ENCODE data around the gene SPRR4. TPM values are rescaled to one million over a fixed set of nuclear protein-coding genes. Genes with fewer than 3 reads are reported as not detected.

SPRR4 gene
- total and polyA plus RNA-seq, 2 donors (not counting 3 experiments of a cell fraction or from before 2014, with no cell fraction given) = not detected

DNA sequence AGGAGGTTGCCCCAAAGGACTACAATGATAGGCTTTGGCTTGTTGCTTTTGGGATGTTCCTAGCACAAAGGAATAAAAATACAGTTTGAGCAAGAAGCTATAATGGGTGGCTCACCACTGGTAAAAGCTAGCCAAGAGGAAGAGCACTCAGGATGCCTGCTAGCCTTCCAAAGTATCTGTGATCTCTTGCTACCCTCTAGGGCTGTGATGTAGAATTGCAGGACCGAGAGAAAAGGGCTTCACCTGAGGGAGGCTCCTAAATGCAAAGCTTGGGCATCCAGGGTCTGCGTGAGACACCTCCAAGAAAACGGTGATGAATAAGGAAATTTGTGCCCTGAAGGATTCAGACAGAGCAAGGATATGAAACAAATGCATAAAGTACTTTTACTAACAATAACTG lies 44.4 kb upstream of the SPRR4 start:
- H3K9me1 ChIP-seq (replicated peaks; ENCODE audit: control insufficient read depth, extremely low read depth, insufficient read depth, low read length) = no peaks in the 10 kb centered on the region
- intact Hi-C loops (cut with micrococcal nuclease) = no loop called here
- no peaks in the 10 kb centered on the region for H4K20me1 ChIP-seq (replicated peaks; ENCODE audit: control insufficient read depth, extremely low read depth, insufficient read depth, low read length)
- DNase-seq (ENCODE audit: low read depth, low spot score) (no peak), FAIRE-seq (no peak)
- no peak overlapping the region for H3K4me3 ChIP-seq (replicated peaks in 1 of 3; ENCODE audit: insufficient read depth in 1 of 3, low read depth in 1 of 3, low read length in 3 of 3)
- no peaks in the 10 kb centered on the region for H3K36me3 ChIP-seq (ENCODE audit: control insufficient read depth in 2 of 2, extremely low read depth in 1 of 2, insufficient read depth in 2 of 2, low read length in 2 of 2)
- no peaks in the 10 kb centered on the region for H3K9me3 ChIP-seq (replicated peaks; ENCODE audit: control insufficient read depth, insufficient read depth, low read length)
- ChIA-PET CTCF (interaction anchor here (1.1 to 1.4 kb wide), 2 partner anchors 56 to 272 kb away, joined by 3 to 6 read pairs; no protein-coding TSS in a partner anchor), POLR2A (no interaction called here)
- dilution Hi-C loops (cut with MboI; ENCODE audit: extremely low pct_ligation_motif_present, low sequenced_read_pairs) = no loop called here
- TF ChIP-seq, protein P1, sequence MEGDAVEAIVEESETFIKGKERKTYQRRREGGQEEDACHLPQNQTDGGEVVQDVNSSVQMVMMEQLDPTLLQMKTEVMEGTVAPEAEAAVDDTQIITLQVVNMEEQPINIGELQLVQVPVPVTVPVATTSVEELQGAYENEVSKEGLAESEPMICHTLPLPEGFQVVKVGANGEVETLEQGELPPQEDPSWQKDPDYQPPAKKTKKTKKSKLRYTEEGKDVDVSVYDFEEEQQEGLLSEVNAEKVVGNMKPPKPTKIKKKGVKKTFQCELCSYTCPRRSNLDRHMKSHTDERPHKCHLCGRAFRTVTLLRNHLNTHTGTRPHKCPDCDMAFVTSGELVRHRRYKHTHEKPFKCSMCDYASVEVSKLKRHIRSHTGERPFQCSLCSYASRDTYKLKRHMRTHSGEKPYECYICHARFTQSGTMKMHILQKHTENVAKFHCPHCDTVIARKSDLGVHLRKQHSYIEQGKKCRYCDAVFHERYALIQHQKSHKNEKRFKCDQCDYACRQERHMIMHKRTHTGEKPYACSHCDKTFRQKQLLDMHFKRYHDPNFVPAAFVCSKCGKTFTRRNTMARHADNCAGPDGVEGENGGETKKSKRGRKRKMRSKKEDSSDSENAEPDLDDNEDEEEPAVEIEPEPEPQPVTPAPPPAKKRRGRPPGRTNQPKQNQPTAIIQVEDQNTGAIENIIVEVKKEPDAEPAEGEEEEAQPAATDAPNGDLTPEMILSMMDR (IDR thresholded peaks at IDR 0.05; ENCODE audit: extremely low read depth in 1 of 2, insufficient read depth in 1 of 2, low read depth in 1 of 2, low read length in 2 of 2) = no peak
- no peaks in the 10 kb centered on the region for H3K4me1 ChIP-seq (ENCODE audit: control insufficient read depth, extremely low read depth, insufficient read depth, low read length)
- no peak overlapping the region for H3K9ac ChIP-seq (replicated peaks; ENCODE audit: extremely low read depth, insufficient read depth, low read length)
- no peaks in the 10 kb centered on the region for H3K27me3 ChIP-seq (ENCODE audit: control insufficient read depth in 2 of 2, insufficient read depth in 2 of 2, low read length in 2 of 2)
- H3K79me2 ChIP-seq (ENCODE audit: control insufficient read depth, insufficient read depth, low read length) = no peaks in the 10 kb centered on the region
- no peak overlapping the region for H3K27ac ChIP-seq (ENCODE audit: insufficient read depth, low read depth, low read length)
- no peak overlapping the region for H3K4me2 ChIP-seq (ENCODE audit: insufficient read depth, low read length)
- H2AFZ ChIP-seq (ENCODE audit: low read depth, low read length) = no peak overlapping the region
- BruUV-seq (replicated peaks) = no TSS peak

DNA sequence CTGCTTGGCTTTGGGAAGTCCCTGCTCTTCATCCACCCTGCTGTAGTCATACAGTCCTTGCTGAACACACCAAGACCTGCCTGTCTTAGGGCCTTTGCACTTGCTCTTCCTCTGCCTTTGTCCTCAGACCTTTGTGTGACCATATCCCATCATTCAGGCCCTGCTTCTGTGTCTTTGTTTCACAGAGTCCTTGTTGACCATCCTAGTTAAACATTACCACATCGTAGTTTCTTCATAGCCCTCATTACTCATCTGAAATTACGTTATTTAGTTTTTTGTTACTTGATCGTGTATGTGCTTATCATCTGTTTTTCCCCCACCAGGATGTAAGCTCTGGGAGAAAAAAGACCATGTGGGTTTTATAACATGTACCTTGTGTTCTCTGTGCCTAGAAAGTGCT lies 41.8 kb upstream of the SPRR4 start:
- Histone ChIP-seq H3K9me3 (replicated peaks; ENCODE audit: control insufficient read depth, insufficient read depth, low read length) (no peaks in the 10 kb centered on the region), H3K4me3 (replicated peaks in 1 of 3; ENCODE audit: insufficient read depth in 1 of 3, low read depth in 1 of 3, low read length in 3 of 3) (no peak overlapping the region), H3K79me2 (ENCODE audit: control insufficient read depth, insufficient read depth, low read length) (no peaks in the 10 kb centered on the region), H3K27me3 (ENCODE audit: control insufficient read depth in 2 of 2, insufficient read depth in 2 of 2, low read length in 2 of 2) (no peaks in the 10 kb centered on the region), H4K20me1 (replicated peaks; ENCODE audit: control insufficient read depth, extremely low read depth, insufficient read depth, low read length) (no peaks in the 10 kb centered on the region), H3K9ac (replicated peaks; ENCODE audit: extremely low read depth, insufficient read depth, low read length) (no peak overlapping the region), H3K36me3 (ENCODE audit: control insufficient read depth in 2 of 2, extremely low read depth in 1 of 2, insufficient read depth in 2 of 2, low read length in 2 of 2) (no peaks in the 10 kb centered on the region), H2AFZ (ENCODE audit: low read depth, low read length) (no peak overlapping the region), H3K27ac (ENCODE audit: insufficient read depth, low read depth, low read length) (no peak overlapping the region), H3K4me1 (ENCODE audit: control insufficient read depth, extremely low read depth, insufficient read depth, low read length) (no peaks in the 10 kb centered on the region), H3K9me1 (replicated peaks; ENCODE audit: control insufficient read depth, extremely low read depth, insufficient read depth, low read length) (no peaks in the 10 kb centered on the region), H3K4me2 (ENCODE audit: insufficient read depth, low read length) (no peak overlapping the region)
- CTCF ChIA-PET = no interaction called here
- dilution Hi-C loops (cut with MboI; ENCODE audit: extremely low pct_ligation_motif_present, low sequenced_read_pairs) = no loop called here
- FAIRE-seq = no peak
- intact Hi-C loops (cut with micrococcal nuclease) = no loop called here
- POLR2A ChIA-PET = no interaction called here
- BruUV-seq (replicated peaks) = no TSS peak
- TF ChIP-seq JUN (IDR thresholded peaks at IDR 0.05; ENCODE audit: borderline replicate concordance, insufficient read depth, insufficient read length, low read depth) (no peak), MYC (IDR thresholded peaks at IDR 0.05; ENCODE audit: low read depth, low read length) (no peak), FOS (IDR thresholded peaks at IDR 0.05; ENCODE audit: borderline replicate concordance, insufficient read depth, low read length) (no peak), GATA2 (IDR thresholded peaks at IDR 0.05; ENCODE audit: insufficient read depth, insufficient read length, low read depth, low read length) (no peak), POLR2A (IDR thresholded peaks at IDR 0.05; ENCODE audit: low read depth, low read length) (no peak), POLR2AphosphoS5 (IDR thresholded peaks at IDR 0.05; ENCODE audit: insufficient read depth, low read depth, low read length) (no peak), EZH2 (IDR thresholded peaks at IDR 0.05; ENCODE audit: borderline replicate concordance, low read depth, low read length, severe bottlenecking) (no peak)
- TF ChIP-seq, protein P2, sequence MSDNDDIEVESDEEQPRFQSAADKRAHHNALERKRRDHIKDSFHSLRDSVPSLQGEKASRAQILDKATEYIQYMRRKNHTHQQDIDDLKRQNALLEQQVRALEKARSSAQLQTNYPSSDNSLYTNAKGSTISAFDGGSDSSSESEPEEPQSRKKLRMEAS (IDR thresholded peaks at IDR 0.05; ENCODE audit: insufficient read depth, insufficient read length) = no peak
- TF ChIP-seq, protein P1 (IDR thresholded peaks at IDR 0.05; ENCODE audit: extremely low read depth in 1 of 2, insufficient read depth in 1 of 2, low read depth in 1 of 2, low read length in 2 of 2) = no peak
- DNase-seq (ENCODE audit: low read depth, low spot score) = no peak
